ENCODE data around the gene NAXD.

GRCh38 chr13:110653271-110653670 is 37.9 kb downstream of the NAXD start:
- TF ChIP-seq PATZ1 (CRISPR knock-in tag; IDR thresholded peaks at IDR 0.05; ENCODE audit: borderline replicate concordance) (no peak), CREB5 (CRISPR knock-in tag; IDR thresholded peaks at IDR 0.05; ENCODE audit: low read depth) (no peak), ZFP3 (CRISPR knock-in tag; IDR thresholded peaks at IDR 0.05) (no peak), CSDC2 (CRISPR knock-in tag; IDR thresholded peaks at IDR 0.05) (no peak), PPARA (CRISPR knock-in tag; IDR thresholded peaks at IDR 0.05; ENCODE audit: borderline replicate concordance) (no peak), POU6F1 (CRISPR knock-in tag; IDR thresholded peaks at IDR 0.05; ENCODE audit: borderline replicate concordance, low read depth) (no peak), ZNF565 (CRISPR knock-in tag; conservative IDR thresholded peaks at IDR 0.05; ENCODE audit: low read depth) (no peak), ZNF8 (CRISPR knock-in tag; IDR thresholded peaks at IDR 0.05) (no peak), GLIS3 (CRISPR knock-in tag; IDR thresholded peaks at IDR 0.05) (no peak)

Data from SK-N-SH treated with all-trans-retinoic acid at 6 μM for 48 hours (cell line).